IMR-90 (cell line): ENCODE results near the gene RPTOR. TPM values are rescaled to one million over a fixed set of nuclear protein-coding genes. Genes with fewer than 3 reads are reported as not detected.

Experiments
- ATAC-seq: fragments of 200-7000 bp; cut with Tn5 transposase; 2 replicates; pipeline ENCODE4 v1.9.1; 2020; ENCODE audit warnings: low read depth, mild to moderate bottlenecking, moderate library complexity
- BruUV-seq: library from RNA; stranded (reverse); fragments of 400-500 nt; replicated peaks from 2 replicates; lab custom pipeline; 2021; lab: Mats Ljungman, UMichigan
- CTCF ChIA-PET: fragments of 300-600 bp; formaldehyde crosslinking; extraction: SDS; loops from one replicate; lab custom pipeline; 2021; ENCODE audit warnings: antibody characterized with exemption; lab: Yijun Ruan, JAX
- POLR2A ChIA-PET: fragments of 300-600 bp; sonication (Branson Sonifier 250); formaldehyde crosslinking; loops from one replicate; lab custom pipeline; 2022; ENCODE audit warnings: antibody characterized with exemption; ENCODE audit not compliant: unreplicated experiment; lab: Charles Lee
- DNase-seq: peaks from one replicate; pipeline ENCODE4 v3.0.0; 2013
- H2AFZ ChIP-seq: replicated peaks from 2 replicates; pipeline ENCODE3; 2013; ENCODE audit warnings: low read length, mild to moderate bottlenecking; ENCODE audit not compliant: poor library complexity
- H2AK5ac ChIP-seq: 2 replicates; pipeline ENCODE4 v1.6.1; 2013; ENCODE audit warnings: low read depth, low read length, inconsistent platforms
- H2AK9ac ChIP-seq: replicated peaks from 2 replicates; pipeline ENCODE3; 2013; ENCODE audit warnings: mild to moderate bottlenecking, low read depth, low read length, moderate library complexity; ENCODE audit not compliant: poor library complexity
- H2BK120ac ChIP-seq: 2 replicates; pipeline ENCODE4 v1.6.1; 2013; ENCODE audit warnings: low read depth, low read length, inconsistent platforms
- H2BK15ac ChIP-seq: 3 replicates; pipeline ENCODE4 v1.6.1; 2013; ENCODE audit warnings: low read depth, low read length, inconsistent platforms
- H2BK20ac ChIP-seq: 2 replicates; pipeline ENCODE4 v1.6.1; 2013; ENCODE audit warnings: low read depth, mild to moderate bottlenecking, inconsistent platforms, low read length, moderate library complexity
- H2BK5ac ChIP-seq: 2 replicates; pipeline ENCODE4 v1.6.1; 2013; ENCODE audit warnings: mild to moderate bottlenecking, low read depth, low read length, inconsistent platforms; ENCODE audit not compliant: poor library complexity, severe bottlenecking
- H3K14ac ChIP-seq: replicated peaks from 2 replicates; pipeline ENCODE4 v1.6.1; 2013; ENCODE audit warnings: low read depth, low read length, inconsistent platforms
- H3K18ac ChIP-seq: 2 replicates; pipeline ENCODE4 v1.6.1; 2013; ENCODE audit warnings: low read depth, low read length, control low read depth
- H3K23ac ChIP-seq: 2 replicates; pipeline ENCODE4 v1.6.1; 2013; ENCODE audit warnings: low read depth, low read length, inconsistent platforms
- H3K27ac ChIP-seq: 2 replicates; pipeline ENCODE4 v1.5.1; 2013; ENCODE audit warnings: mild to moderate bottlenecking, control low read depth, low read length; ENCODE audit not compliant: insufficient read depth
- H3K27me3 ChIP-seq: 2 replicates; pipeline ENCODE4 v1.6.1; 2013; ENCODE audit warnings: low read length; ENCODE audit not compliant: control insufficient read depth, insufficient read depth
- H3K36me3 ChIP-seq: 2 replicates; pipeline ENCODE4 v1.6.1; 2013; ENCODE audit warnings: low read length, mixed read lengths; ENCODE audit not compliant: control insufficient read depth, insufficient read depth
- H3K4ac ChIP-seq: 2 replicates; pipeline ENCODE4 v1.6.1; 2013; ENCODE audit warnings: low read depth, low read length, inconsistent platforms
- H3K4me1 ChIP-seq: 2 replicates; pipeline ENCODE4 v1.6.1; 2013; ENCODE audit warnings: low read length, mixed read lengths; ENCODE audit not compliant: control insufficient read depth, insufficient read depth
- H3K4me2 ChIP-seq: 2 replicates; pipeline ENCODE4 v1.6.1; 2013; ENCODE audit warnings: low read depth, mild to moderate bottlenecking, control low read depth, low read length, moderate library complexity
- H3K4me3 ChIP-seq: 2 replicates; pipeline ENCODE4 v1.5.1; 2013; ENCODE audit warnings: low read depth, mild to moderate bottlenecking, control low read depth, low read length, moderate library complexity; ENCODE audit not compliant: insufficient read depth
- H3K56ac ChIP-seq: 2 replicates; pipeline ENCODE4 v1.6.1; 2013; ENCODE audit warnings: low read length, inconsistent platforms; ENCODE audit not compliant: insufficient read depth; ENCODE audit errors: extremely low read depth
- H3K79me1 ChIP-seq, 2 experiments: 2 replicates each; pipeline ENCODE4 v1.6.1; 2013; ENCODE audit warnings: low read length in 2 of 2, inconsistent platforms in 1 of 2, low read depth in 1 of 2
- H3K9ac ChIP-seq: 2 replicates; pipeline ENCODE4 v1.6.1; 2013; ENCODE audit warnings: low read depth, low read length, control low read depth
- H3K9me1 ChIP-seq: 2 replicates; pipeline ENCODE4 v1.6.1; 2013; ENCODE audit warnings: low read length, inconsistent platforms; ENCODE audit not compliant: insufficient read depth
- H3K9me3 ChIP-seq: 2 replicates; pipeline ENCODE4 v1.6.1; 2013; ENCODE audit warnings: low read length; ENCODE audit not compliant: control insufficient read depth, insufficient read depth
- H4K20me1 ChIP-seq: 2 replicates; pipeline ENCODE4 v1.6.1; 2013; ENCODE audit warnings: low read length, inconsistent platforms; ENCODE audit not compliant: insufficient read depth
- H4K5ac ChIP-seq: 2 replicates; pipeline ENCODE4 v1.6.1; 2013; ENCODE audit warnings: mild to moderate bottlenecking, low read depth, low read length, control low read depth
- H4K8ac ChIP-seq, 2 experiments: 2 replicates each; pipeline ENCODE4 v1.6.1; 2013; ENCODE audit warnings: low read depth in 2 of 2, low read length in 2 of 2, control low read depth in 1 of 2, inconsistent platforms in 1 of 2
- H4K91ac ChIP-seq: 2 replicates; pipeline ENCODE4 v1.6.1; 2013; ENCODE audit warnings: low read depth, low read length, inconsistent platforms; ENCODE audit not compliant: insufficient read depth
- BHLHE40 ChIP-seq: fragments of 150-350 bp; IDR thresholded peaks from 2 replicates; pipeline ENCODE4 v1.6.1; 2016; ENCODE audit warnings: mild to moderate bottlenecking, low read depth, low read length
- CHD1 ChIP-seq: IDR thresholded peaks from 2 replicates; pipeline ENCODE4 v1.6.1; 2012; ENCODE audit warnings: low read depth, low read length, improper control_type of control experiment
- MXI1 ChIP-seq: IDR thresholded peaks from 2 replicates; pipeline ENCODE4 v1.6.1; 2012; ENCODE audit warnings: low read depth, mild to moderate bottlenecking, low read length, moderate library complexity, borderline replicate concordance
- SMC3 ChIP-seq: fragments of 150-350 bp; IDR thresholded peaks from 2 replicates; pipeline ENCODE4 v1.6.1; 2016; ENCODE audit warnings: low read depth, mild to moderate bottlenecking, antibody characterized with exemption, low read length, moderate library complexity
- USF2 ChIP-seq: fragments of 150-350 bp; IDR thresholded peaks from 2 replicates; pipeline ENCODE4 v1.6.1; 2017; ENCODE audit warnings: mild to moderate bottlenecking, antibody characterized with exemption, low read length, low read depth
- WGBS, 2 experiments: methylation state at CpG; one replicate each; pipeline versions ENCODE4 v1.1.5 to v1.1.7; 2013; ENCODE audit warnings: missing lambda C conversion rate in 2 of 2; ENCODE audit not compliant: insufficient read length in 1 of 2; ENCODE audit errors: extremely low coverage in 2 of 2; 5-methylcytosine and 5-hydroxymethylcytosine counted together
- dilution Hi-C: fragments of 300-500 bp; cut with HindIII; formaldehyde crosslinking; loops from one replicate; pipeline ENCODE4 v1.14.3; 2018; ENCODE audit warnings: low sequenced_read_pairs; ENCODE audit not compliant: unreplicated experiment
- in situ Hi-C: fragments of 300-500 bp; cut with MboI; formaldehyde crosslinking; loops from 3 replicates; pipeline ENCODE4 v1.14.3; 2019; ENCODE audit warnings: low sequenced_read_pairs, inconsistent platforms, mixed read lengths
- intact Hi-C: fragments of 100-400 bp; cut with micrococcal nuclease; formaldehyde crosslinking; loops from 2 replicates; pipeline ENCODE4 v1.10.0; 2022
- polyA plus RNA-seq, 3 experiments: library from polyadenylated mRNA; depleted of rRNA; stranded (reverse); fragments of >200 nt; gene quantifications; 2 replicates each; pipeline ENCODE4 v1.2.3, GENCODE V29; 2012; ENCODE audit warnings: low replicate concordance in 1 of 3
- total RNA-seq: library from RNA; depleted of rRNA; stranded (reverse); fragments of >200 nt; gene quantifications from 2 replicates; pipeline ENCODE4 v1.2.3, GENCODE V29; 2012

RPTOR gene
- total and polyA plus RNA-seq, 2 of the 4 experiments (the other 2 are of a cell fraction) = 10.8 to 14.7 TPM

- 0 out of 2 replicates have a peak overlapping the region, but pooled peaks have one; percentile 19 for H4K5ac ChIP-seq
- 67% methylated on average over 1 of the region's 4 CpGs; no CpG with 5 or more reads in 1 of the 2 experiments for WGBS, 2 experiments
- no peak overlapping the region for H3K9ac ChIP-seq
- no peak overlapping the region for H4K8ac ChIP-seq
- in situ Hi-C loops = no loop called here
- H3K27me3 ChIP-seq = no peaks in the 10 kb centered on the region
- H3K4me1 ChIP-seq = peaks cover 5% of the 10 kb centered on the region
- H2AK9ac ChIP-seq = no peak overlapping the region
- H4K20me1 ChIP-seq = no peaks in the 10 kb centered on the region
- H3K27ac ChIP-seq = no peak overlapping the region
- H4K91ac ChIP-seq = no peak overlapping the region
- TF ChIP-seq CHD1 (no peak), BHLHE40 (no peak), MXI1 (no peak), USF2 (no peak), SMC3 (no peak)
- H3K4me2 ChIP-seq = no peak overlapping the region
- peaks cover 11% of the 10 kb centered on the region for H3K9me1 ChIP-seq
- intact Hi-C loops = no loop called here
- 0 out of 2 replicates have a peak, but pooled peaks cover 2% of the 10 kb centered on the region for H3K36me3 ChIP-seq
- ATAC-seq (no peak), DNase-seq (no peak)
- H2BK120ac ChIP-seq = no peak overlapping the region
- H2BK5ac ChIP-seq = no peak overlapping the region
- H3K4ac ChIP-seq = no peak overlapping the region
- no peak overlapping the region for H2AFZ ChIP-seq
- no peak overlapping the region for H2AK5ac ChIP-seq
- dilution Hi-C loops = no loop called here
- peaks cover 4% of the 10 kb centered on the region for H3K9me3 ChIP-seq
- BruUV-seq = no TSS peak
- H3K4me3 ChIP-seq = no peak overlapping the region
- H3K14ac ChIP-seq = no peak overlapping the region
- no peak overlapping the region for H2BK15ac ChIP-seq
- H2BK20ac ChIP-seq = no peak overlapping the region
- peaks cover 8 to 35% of the 10 kb centered on the region in 2 experiments; a peak in 3 of 4 replicates for H3K79me1 ChIP-seq
- H3K56ac ChIP-seq = no peak overlapping the region
- CTCF ChIA-PET = no interaction called here
- POLR2A ChIA-PET = no interaction called here
- H3K18ac ChIP-seq = no peak overlapping the region
- no peak overlapping the region for H3K23ac ChIP-seq
Observed at GRCh38 chr17:80745183-80745582, 200.5 kb downstream of the RPTOR start.
